Embryonic facial prominence (tissue), 1 donor: Measurements from ENCODE around the gene FOSB.

Source experiments
- DNase-seq: peaks from one replicate; pipeline ENCODE4 v3.0.0-alpha.2; 2016; ENCODE audit errors: extremely low spot score

FOSB gene

DNA sequence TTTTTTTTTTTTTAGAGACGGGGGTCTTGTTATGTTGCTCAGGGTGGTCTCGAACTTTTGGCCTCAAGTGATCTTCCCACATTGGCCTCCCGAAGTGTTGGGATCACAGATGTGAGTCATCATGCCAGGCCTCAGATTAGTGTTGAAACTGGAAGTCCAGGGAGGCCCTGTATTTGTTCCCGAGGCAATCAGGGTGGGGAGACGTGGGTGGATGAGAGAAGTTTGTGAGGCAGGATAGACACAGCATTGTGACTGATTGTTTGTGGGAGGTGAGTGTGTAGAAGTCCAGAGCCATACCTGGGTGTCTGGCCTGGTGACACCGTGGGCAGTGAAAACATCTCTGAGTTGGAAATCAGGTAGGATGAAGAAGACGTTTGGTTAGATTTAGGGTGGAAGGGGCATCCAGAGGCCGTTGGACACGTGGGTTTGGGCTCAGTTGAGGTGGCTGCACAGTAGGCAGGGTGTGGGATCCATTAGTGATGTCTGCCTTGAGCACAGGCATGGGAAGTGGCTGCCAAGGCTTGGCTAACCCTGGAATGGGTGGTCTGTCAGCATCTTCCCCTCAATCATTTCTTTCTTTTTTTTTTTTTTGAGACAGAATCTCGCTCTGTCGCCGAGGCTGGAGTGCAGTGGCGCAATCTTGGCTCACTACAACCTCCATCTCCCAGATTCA, 16.6 kb downstream of the FOSB start:
- DNase-seq, result no peak

DNA sequence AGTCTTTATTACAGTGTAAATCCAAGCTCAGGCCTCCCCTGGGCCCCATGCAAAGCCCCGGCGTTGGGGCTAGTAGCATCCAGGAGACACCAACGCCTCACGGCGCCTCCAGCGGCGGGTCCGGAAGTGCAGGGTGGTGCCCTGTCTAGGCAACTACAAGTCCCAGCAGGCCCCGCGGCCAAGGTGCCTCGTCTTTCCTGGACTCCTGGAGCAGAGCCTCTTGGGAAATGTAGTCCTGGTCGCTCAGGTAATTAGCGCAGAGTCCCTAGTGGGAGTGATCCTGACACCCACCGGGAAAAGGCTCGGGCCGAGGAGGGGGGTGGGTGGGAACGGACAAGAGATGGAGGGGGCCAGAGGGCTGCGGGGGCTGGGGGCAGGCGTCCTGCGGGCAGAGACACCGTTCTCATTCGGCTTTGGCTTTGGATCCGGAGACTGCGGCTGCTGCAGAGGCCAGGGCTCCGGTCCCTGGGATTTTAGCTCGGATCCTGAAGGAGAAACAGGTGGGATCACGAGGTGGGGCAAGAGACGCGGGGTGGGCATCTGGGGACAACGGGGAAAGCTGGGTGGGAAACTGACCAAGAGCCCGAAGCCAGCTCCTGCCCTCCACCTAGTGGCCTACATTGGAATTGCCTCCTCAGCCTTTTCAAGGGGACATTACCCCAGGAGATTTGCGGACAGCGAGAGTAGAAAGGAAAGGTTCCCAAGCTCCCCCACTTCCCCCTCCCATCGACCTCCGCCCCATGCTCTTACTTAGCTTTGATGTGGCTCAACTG, 17.7 kb downstream of the FOSB start:
- DNase-seq, result peak; percentile 86

DNA sequence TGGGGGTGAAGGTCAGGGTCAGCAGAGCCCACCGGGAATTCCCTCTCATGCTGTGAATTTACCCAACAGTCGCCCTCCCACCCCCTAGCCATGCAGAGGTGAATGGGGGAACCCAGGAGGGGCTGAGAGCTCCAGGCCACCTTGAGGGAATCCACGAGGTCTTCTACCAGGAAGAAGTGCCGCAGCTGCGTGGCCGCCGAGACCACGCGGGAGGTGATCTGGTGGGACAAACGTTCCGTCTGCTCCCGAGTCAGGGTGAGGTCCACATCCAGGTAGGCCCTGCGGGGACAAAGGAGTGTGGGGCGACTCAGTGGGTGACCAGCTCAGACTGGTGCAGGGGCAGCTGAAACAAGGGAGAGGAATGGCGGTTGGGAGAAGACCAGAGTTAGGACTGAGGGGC, 20.9 kb downstream of the FOSB start:
- no peak for DNase-seq

DNA sequence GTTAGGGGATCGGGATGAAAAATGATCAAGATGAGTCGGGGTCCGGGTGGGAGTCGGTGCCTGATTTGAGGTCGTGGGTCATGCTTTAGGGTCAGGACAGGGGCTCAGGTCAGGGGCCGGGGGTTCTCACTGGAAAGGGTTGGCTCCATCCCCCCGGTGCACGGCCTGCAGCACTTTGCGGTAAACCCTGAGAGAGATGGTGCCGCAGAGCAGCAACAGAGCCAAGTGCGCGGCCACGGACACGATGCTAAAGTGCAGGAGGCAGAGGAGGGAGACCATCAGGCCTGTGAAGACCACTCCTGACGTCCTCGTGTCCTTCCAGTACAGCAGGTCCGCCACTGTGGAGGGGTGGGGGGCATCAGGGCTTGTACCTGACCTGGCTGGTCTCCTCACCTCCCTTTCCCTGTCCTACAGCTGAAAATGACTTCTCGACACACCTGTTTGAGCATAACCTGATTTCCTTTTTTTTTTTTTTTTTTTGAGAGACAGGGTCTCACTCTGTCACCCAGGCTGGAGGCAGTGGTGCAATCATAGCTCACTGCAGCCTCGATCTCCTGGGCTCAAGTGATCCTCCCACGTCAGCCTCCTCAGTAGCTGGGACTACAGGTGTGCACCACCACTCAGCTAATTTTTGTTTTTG, 21.5 kb downstream of the FOSB start:
- no peak for DNase-seq

DNA sequence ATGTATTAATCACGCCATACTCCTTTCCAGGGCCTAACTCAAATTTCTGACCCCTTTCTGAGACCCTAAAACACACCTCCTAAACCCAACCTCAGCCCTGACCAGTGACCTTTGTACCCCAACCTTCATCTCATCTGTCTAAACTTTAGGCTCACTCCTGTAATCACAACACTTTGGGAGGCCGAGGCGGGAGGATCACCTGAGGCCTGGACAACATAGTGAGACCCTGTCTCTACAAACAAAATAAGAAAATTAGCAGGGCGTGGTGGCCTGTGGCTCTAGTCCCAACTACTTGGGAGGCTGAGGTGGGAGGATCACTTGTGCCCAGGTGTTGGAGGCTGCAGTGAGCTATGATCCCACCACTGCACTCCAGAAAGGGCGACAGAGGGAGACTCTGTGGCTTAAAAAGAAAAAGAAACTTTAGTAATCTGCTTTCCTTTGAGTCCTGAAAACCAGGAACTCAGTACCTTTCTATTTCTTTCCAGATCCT, 24.4 kb downstream of the FOSB start:
- no peak for DNase-seq

DNA sequence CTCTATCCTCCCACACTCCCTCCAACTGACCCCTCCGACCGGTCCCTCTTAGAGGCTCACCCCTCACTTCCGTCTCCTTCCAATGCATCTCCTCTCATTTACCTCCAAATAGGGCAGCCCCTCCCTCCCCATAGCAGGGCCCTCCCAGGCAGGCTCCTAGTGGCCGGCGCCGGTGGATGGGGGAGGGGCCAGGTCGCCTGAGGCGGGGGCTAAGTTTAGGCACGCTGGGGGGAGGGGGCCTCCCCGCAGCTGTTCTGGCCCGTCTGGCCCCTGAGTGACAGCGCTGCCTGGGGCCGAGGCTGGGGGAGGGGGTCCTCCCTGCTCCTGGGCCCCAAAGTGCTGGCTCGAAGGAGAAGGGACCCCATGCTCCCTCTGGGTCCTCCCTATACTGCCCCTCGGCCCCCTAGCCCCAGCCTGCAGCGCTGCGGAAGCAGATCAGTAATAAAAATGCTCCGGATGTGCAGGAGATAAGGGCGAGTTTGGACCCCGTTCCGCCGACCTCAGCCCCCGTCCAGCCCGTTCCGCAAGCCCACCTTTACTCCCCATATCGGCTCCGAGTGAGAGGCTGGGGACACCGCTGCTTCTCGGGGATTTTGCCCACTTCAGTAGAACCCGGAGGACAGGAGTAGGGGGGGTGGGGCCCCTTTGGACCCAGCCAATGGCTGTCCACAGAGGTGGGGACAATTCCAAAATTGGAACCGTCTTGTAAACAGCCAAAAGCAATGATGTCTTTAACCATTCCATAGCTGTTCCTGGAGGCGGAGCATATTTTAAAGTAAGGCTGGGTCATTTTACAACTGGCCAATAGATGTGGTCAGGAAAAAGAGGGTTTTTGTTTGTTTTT, 25.1 kb downstream of the FOSB start:
- no peak for DNase-seq

DNA sequence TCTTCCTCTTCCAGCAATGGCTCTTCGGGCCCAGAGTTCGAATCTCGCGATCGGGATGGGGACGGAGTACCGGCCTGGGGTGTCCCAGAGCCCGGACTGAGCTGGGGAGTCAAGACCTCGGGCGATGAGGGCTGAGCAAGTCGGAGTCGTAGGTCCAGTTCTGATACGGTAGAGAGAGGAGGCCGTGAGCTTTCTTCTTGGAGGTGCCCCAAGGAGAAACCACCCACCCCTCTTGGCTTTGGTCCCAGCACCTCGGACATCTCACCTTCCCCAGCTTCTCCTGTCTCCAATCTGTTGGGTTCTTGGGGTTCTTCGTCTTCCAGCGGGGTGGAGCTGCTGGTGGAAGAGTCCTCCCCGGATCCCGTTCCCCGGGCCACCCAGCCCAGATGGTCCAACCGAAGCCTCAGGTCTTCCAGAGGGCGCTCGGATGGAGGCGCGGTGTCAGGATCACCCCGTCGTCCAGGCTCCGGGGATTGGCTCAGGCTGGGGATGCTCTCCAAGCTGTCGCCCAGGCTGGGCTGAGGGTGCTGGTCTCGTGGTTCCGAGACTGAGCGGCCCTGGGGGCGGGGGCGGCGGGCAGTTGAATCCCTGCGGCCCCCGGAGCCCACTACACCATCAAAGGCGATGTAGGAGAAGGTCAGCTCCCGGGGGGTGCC, 26.6 kb downstream of the FOSB start:
- DNase-seq, result no peak

DNA sequence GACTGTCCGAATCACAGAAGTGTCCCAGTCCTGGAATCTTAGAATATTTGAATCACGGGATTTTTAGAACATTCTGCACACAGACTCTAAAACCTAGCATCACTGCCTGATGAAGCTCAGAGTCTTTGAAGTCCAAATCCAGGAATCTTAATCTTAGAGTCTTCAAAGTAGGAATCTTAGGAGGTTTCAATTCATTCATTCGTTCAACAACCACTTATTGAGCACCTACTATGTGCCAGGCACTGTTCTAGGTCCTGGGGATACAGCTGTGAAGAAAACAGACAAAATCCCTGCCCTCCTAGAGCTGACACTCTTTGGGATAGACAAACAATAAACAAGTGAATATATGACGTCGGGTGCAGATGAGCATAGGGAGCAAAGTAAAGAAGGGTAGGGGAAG, 27.4 kb downstream of the FOSB start:
- DNase-seq, result no peak

DNA sequence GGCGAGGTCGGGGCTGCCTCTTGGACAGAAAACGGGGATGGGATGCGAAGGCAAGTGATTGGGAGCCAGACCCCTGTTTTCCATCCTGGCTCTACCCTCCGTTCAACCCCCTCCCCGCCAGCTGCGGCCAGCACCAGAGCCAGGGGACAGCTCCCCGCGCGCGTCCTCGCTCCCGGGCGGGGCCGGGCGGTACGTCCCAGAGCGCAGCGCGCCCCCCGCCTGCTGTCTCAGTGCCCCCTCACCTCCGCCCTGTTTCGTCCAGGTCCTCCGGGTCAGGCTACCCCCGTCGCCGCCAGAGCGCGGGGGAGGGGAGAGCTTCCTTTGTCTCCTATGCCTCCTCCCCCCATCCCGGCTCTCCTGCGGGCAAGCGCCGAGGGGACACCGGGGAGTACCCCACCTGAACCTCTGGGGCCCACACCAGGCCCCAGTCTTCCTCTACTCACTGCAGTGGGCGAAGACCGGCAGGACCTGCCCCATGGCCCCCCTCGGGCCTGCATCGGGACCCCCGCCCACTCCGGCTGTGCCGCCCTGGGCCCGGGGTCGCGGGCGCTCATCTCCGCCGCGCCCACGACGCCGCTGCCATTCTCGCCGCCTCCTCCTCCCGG, 28.7 kb downstream of the FOSB start:
- no peak for DNase-seq

DNA sequence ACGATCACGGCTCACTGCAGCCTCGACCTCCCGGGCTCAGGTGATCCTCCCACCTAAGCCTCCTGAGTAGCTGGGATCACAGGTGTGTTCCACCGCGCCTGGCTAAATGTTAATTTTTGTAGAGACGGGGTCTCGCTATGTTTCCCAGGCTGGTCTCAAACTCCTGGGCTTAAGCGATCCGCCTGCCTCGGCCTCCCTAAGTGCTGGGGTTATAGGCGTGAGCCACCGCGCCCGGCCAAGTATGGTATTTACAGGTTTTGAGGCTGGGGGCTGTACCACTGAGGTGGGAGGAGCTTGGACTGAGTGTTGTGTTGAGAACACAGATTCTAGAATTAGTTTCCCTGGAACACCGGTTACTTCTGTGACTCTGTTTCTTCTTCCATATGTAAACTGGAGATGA, 30.0 kb downstream of the FOSB start:
- DNase-seq, result no peak

DNA sequence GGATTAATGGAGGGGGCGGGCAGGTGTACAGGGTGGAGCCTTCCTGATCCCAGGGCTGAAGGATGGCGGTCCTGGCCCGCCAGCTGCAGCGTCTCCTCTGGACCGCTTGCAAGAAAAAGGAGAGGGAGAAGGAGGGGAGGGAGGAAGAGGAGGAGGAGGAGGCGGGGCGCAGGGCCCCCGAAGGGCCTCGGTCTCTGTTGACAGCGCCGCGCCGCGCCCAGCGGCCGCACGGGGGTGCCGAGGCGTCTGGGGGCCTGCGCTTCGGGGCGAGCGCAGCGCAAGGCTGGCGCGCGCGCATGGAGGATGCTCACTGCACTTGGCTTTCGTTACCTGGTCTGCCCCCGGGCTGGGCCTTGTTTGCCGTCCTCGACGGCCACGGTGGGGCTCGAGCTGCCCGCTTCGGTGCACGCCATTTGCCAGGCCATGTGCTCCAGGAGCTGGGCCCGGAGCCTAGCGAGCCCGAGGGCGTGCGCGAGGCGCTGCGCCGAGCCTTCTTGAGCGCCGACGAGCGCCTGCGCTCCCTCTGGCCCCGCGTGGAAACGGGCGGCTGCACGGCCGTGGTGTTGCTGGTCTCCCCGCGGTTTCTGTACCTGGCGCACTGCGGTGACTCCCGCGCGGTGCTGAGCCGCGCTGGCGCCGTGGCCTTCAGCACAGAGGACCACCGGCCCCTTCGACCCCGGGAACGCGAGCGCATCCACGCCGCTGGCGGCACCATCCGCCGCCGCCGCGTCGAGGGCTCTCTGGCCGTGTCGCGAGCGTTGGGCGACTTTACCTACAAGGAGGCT, 30.8 kb downstream of the FOSB start, which contains the start of gene PPM1N:
Gene PPM1N, plus strand, starts transcription at position 33 of the 785 bp plus-strand sequence. Its CDS starts 30 bp downstream, at position 63.
- no peak for DNase-seq

DNA sequence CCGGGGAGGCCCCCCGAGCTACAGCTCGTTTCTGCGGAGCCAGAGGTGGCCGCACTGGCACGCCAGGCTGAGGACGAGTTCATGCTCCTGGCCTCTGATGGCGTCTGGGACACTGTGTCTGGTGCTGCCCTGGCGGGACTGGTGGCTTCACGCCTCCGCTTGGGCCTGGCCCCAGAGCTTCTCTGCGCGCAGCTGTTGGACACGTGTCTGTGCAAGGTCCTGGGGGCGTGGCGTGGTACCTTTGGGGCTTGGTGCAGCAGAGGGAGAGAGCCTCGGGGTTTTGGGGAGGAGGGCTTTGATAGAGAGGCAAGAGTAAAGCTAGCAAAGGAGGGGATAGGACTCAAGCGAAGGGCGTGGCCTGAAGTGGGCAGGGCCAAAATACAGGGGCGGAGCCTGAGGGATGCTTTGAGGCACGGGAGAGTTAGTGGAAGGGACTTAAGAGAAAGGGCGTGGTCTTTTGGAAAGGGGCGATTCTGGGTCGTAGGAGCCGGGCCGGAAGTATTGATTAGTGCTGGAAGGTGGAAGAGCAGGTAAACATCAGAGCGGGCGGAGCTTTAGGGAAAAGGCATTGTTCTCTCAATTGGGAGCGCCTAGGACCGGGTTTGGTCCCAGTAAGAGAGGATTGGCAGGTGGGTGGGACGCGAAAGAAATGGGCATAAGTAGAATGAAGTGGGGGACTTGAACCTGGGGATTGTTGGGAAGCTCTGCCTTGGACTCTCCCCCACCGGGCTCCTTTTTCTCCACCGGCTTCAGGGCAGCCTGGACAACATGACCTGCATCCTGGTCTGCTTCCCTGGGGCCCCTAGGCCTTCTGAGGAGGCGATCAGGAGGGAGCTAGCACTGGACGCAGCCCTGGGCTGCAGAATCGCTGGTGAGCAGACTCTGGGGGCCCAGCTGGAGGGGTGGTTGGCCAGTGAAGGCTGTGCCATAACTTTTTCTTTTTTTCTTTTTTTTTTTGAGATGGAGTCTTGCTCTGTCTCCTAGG, 31.7 kb downstream of the FOSB start:
- DNase-seq, result no peak

DNA sequence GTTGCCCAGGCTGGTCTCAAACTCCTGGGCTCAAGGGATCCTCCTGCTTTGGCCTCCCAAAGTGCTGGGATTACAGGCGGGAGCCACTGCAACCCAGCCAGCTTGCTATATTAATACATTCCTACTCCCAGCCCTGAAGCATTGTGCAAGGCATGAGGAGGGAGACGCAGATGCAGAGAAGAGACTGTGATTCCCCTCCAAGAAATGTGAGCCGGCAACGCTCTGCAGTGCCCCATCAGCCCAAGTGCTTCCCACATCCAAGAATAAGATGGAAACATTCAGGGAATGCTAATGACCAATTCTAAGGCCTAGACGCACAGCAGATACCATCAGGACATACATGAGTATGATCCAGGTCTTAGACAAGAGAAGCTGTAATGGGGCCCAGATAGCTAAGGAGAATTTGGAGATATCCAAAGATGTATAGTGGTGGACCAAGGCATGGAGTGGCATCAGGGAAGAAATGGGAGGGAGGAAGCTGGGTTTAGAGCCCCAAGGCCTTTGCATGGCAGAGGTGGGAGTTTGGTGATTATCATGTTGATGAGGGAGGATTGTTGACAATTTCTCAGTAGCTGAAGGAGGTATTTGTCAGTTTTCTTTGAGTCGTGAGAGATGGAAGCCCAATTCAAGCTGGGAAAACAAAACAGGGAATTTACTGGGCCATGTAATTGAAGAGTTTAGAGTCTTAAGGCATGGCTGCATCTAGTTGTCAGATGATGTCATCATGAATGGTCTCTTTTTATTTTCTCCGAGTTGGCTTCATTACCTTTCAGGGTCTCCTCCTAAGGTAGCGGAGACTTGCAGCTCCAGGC, 33.3 kb downstream of the FOSB start:
- DNase-seq, result no peak

DNA sequence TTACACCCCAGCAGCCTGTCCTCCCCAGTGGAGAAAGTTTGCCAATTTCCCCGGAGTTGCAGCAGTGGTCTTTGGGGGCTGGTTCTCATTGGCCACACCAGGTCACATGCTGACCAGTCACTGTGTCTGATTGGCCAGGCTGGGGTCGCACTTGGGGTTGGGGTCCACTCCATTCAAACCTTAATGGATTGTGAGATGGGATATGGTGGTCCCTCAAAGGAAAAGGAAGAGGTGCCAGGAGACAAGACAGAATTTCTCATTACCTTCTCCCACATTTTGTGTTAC, 33.9 kb downstream of the FOSB start:
- DNase-seq, result no peak

DNA sequence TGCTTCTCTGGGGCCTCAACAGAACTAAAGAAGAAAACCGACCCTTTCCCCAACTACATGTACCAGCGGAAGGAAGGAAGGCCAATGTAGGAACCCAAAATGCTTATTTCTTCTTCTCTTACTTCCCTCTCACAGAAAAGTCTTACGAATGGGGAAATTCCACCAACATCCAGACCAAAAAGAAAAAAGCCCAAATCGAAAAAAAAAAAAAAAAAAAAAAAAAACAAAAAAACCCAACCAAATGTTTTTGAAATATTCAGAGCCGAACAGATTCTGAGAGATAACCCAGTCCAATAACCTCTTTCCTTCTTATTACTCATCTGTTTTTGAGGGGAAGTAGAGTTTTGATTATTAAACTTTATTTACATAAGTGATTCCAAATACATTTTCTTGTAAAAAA, 34.3 kb downstream of the FOSB start:
- no peak for DNase-seq

DNA sequence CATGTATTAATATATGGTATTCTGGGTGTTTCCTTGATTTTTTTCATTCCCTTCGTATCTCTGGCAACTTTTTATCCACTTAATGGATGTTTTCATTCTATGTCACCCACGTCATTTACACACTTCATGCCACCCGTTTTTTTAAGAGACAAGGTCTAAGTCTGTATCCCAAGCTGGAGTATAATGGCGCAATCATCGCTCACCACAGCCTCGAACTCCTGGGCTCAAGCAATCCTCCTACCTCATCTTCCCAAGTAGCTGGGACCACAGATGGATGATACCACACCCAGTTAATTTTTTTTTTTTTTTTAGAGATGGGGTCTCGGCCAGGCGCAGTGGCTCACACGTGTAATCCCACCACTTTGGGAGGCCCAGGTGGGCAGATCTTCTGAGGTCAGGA, 36.1 kb downstream of the FOSB start:
- no peak for DNase-seq

DNA sequence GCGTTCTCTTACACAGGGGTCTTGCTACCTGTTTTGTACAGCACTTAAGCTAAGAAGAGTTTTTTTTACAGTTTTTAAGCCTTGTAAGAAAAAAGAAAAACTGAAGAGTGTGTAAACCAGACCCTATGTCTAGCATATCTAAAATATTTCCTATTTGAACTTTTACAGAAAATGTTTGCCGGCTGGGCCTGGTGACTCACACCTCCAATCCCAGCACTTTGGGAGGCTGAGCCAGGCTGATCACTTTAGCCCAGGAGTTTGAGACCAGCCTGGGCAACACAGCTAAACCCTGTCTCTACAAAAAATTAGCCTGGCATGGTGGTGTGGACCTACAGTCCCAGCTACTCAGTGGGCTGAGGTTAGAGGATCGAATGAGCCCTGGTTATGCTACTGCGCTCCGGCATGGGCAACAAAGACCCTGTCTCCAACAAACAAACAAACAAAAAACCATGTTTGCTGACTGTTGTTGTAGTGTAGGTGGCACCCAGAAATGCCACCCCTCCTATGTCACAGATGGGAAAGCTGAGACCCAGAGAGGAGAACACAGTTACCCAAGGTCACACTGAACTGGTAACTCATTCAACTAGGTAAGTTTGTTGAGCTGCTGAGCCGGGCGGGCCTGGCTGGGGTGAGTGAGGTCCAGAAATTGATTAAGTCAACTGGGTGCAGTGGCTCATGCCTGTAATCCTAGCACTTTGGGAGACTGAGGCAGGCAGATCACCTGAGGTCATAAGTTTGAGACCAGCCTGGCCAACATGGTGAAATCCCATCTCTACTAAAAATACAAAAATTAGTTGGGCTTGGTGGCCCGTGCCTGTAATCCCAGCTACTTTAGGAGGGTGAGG, 37.6 kb downstream of the FOSB start:
- DNase-seq, result no peak

DNA sequence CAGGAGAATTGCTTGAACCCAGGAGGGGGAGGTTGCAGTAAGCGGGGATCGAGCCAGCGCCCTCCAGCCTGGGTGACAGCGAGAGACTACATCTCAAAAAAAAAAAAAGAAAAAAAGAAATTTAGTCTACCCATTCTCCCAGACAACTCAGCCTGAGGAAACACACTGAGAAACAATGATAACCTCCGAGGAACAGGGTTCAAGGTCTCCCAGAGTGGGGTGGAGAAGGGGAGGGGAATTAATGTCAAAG, 38.1 kb downstream of the FOSB start:
- no peak for DNase-seq
